Neuronal stem cell (in vitro differentiated cells): Measurements from ENCODE around the gene SPRY2.
A peak's percentile ranks its signal among the peaks of the same experiment; 100 is the strongest.

Experiments
- DNase-seq: peaks from one replicate; pipeline ENCODE4 v3.0.0-alpha.2; 2013; ENCODE audit warnings: low spot score
- H2AFZ ChIP-seq: one replicate; pipeline ENCODE4 v1.6.1; 2013; ENCODE audit warnings: mild to moderate bottlenecking, low read length, inconsistent platforms
- H2AK5ac ChIP-seq: 2 replicates; pipeline ENCODE4 v1.6.1; 2013; ENCODE audit warnings: low read depth, mild to moderate bottlenecking, inconsistent platforms, low read length, moderate library complexity, mixed read lengths
- H2BK120ac ChIP-seq: 2 replicates; pipeline ENCODE4 v1.6.1; 2013; ENCODE audit warnings: low read depth, mild to moderate bottlenecking, inconsistent platforms, low read length, moderate library complexity, mixed read lengths
- H2BK12ac ChIP-seq: one replicate; pipeline ENCODE4 v1.6.1; 2013; ENCODE audit warnings: low read length, inconsistent platforms
- H2BK15ac ChIP-seq: 2 replicates; pipeline ENCODE4 v1.6.1; 2013; ENCODE audit warnings: mild to moderate bottlenecking, low read length, inconsistent platforms, mixed read lengths
- H2BK5ac ChIP-seq: one replicate; pipeline ENCODE4 v1.6.1; 2013; ENCODE audit warnings: inconsistent platforms, mild to moderate bottlenecking, low read length, moderate library complexity
- H3K14ac ChIP-seq: one replicate; pipeline ENCODE4 v1.6.1; 2013; ENCODE audit warnings: low read length, inconsistent platforms
- H3K18ac ChIP-seq: 2 replicates; pipeline ENCODE4 v1.6.1; 2013; ENCODE audit warnings: low read length, inconsistent platforms
- H3K23ac ChIP-seq: 2 replicates; pipeline ENCODE4 v1.6.1; 2013; ENCODE audit warnings: low read depth, mild to moderate bottlenecking, mixed read lengths, low read length, inconsistent platforms; ENCODE audit not compliant: poor library complexity
- H3K27ac ChIP-seq: replicated peaks from 3 replicates; pipeline ENCODE4 v1.5.1; 2013; ENCODE audit warnings: low read length, inconsistent platforms
- H3K27me3 ChIP-seq, 3 experiments: 2 replicates each; pipeline ENCODE4 v1.6.1; 2013; ENCODE audit warnings: low read length in 3 of 3, mild to moderate bottlenecking in 2 of 3, inconsistent platforms in 1 of 3, low read depth in 1 of 3, mixed read lengths in 1 of 3, moderate library complexity in 1 of 3; ENCODE audit not compliant: control insufficient read depth in 3 of 3, insufficient read depth in 3 of 3
- H3K36me3 ChIP-seq, 2 donors: replicated peaks in 1 of 2; 2 replicates each; pipeline ENCODE4 v1.6.1; 2013; ENCODE audit warnings: low read length in 2 of 2; ENCODE audit not compliant: control insufficient read depth in 2 of 2, insufficient read depth in 2 of 2
- H3K4ac ChIP-seq: 2 replicates; pipeline ENCODE4 v1.6.1; 2013; ENCODE audit warnings: inconsistent platforms, mild to moderate bottlenecking, low read length, moderate library complexity
- H3K4me1 ChIP-seq, 2 donors: 1 replicate in 1 of 2; 2 replicates in 1 of 2; pipeline ENCODE4 v1.6.1; 2013; ENCODE audit warnings: low read length in 2 of 2, low read depth in 1 of 2; ENCODE audit not compliant: control insufficient read depth in 2 of 2, insufficient read depth in 1 of 2
- H3K4me2 ChIP-seq: one replicate; pipeline ENCODE4 v1.6.1; 2013; ENCODE audit warnings: mild to moderate bottlenecking, low read length, inconsistent platforms; ENCODE audit not compliant: insufficient read depth, poor library complexity, severe bottlenecking
- H3K4me3 ChIP-seq, 2 donors: 2 replicates each; pipeline ENCODE4 v1.5.1; 2013; ENCODE audit warnings: low read length in 2 of 2, mild to moderate bottlenecking in 2 of 2, inconsistent platforms in 1 of 2, moderate library complexity in 1 of 2
- H3K79me1 ChIP-seq: one replicate; pipeline ENCODE4 v1.6.1; 2013; ENCODE audit warnings: low read depth, mild to moderate bottlenecking, inconsistent platforms, low read length, moderate library complexity
- H3K9ac ChIP-seq: one replicate; pipeline ENCODE4 v1.6.1; 2013; ENCODE audit warnings: mild to moderate bottlenecking, low read depth, low read length, inconsistent platforms; ENCODE audit not compliant: poor library complexity
- H3K9me3 ChIP-seq, 2 donors: replicated peaks in 1 of 2; 2 replicates each; pipeline versions ENCODE3 to v1.6.1; 2013; ENCODE audit warnings: low read length in 2 of 2, mild to moderate bottlenecking in 2 of 2, inconsistent platforms in 1 of 2, low read depth in 1 of 2, mixed read lengths in 1 of 2, moderate library complexity in 1 of 2; ENCODE audit not compliant: control insufficient read depth in 2 of 2, insufficient read depth in 1 of 2
- H4K8ac ChIP-seq: one replicate; pipeline ENCODE4 v1.6.1; 2013; ENCODE audit warnings: low read depth, mild to moderate bottlenecking, inconsistent platforms, low read length, moderate library complexity
- H4K91ac ChIP-seq: one replicate; pipeline ENCODE4 v1.6.1; 2013; ENCODE audit warnings: low read length, low read depth, mild to moderate bottlenecking, inconsistent platforms; ENCODE audit not compliant: poor library complexity
- WGBS, 2 donors: extraction: QIAGEN DNeasy Blood & Tissue Kit; methylation state at CpG; one replicate each; pipeline ENCODE4 v1.1.7; 2013; ENCODE audit warnings: missing lambda C conversion rate in 2 of 2, mixed read lengths in 1 of 2; ENCODE audit not compliant: insufficient read length in 2 of 2, insufficient replicate concordance in 1 of 2; ENCODE audit errors: extremely low coverage in 2 of 2; 5-methylcytosine and 5-hydroxymethylcytosine counted together

The SPRY2 gene

GRCh38 chr13:80376554-80376953 is 35.6 kb upstream of the SPRY2 start:
- no peak for DNase-seq
- Histone ChIP-seq H3K4me2 (no peak overlapping the region), H3K27me3 (no peaks in the 10 kb centered on the region), H3K18ac (no peak overlapping the region), H3K14ac (no peak overlapping the region), H2AFZ (no peak overlapping the region), H3K27ac (no peak overlapping the region), H3K9me3 (peaks cover 0 to 6% of the 10 kb centered on the region in 2 donors), H3K4me3 (no peak overlapping the region), H3K9ac (no peak overlapping the region), H2BK5ac (no peak overlapping the region), H3K79me1 (no peaks in the 10 kb centered on the region), H3K4me1 (peaks cover 0 to 6% of the 10 kb centered on the region in 2 donors), H3K36me3 (no peaks in the 10 kb centered on the region), H3K23ac (no peak overlapping the region), H4K91ac (no peak overlapping the region), H2BK120ac (no peak overlapping the region), H4K8ac (no peak overlapping the region), H2BK12ac (no peak overlapping the region), H3K4ac (no peak overlapping the region), H2BK15ac (no peak overlapping the region), H2AK5ac (no peak overlapping the region)
- no CpG with 5 or more reads among the region's 1 CpG for WGBS, 2 donors

- no peak overlapping the region for H3K4me2 ChIP-seq
- no CpG with 5 or more reads among the region's 2 CpGs for WGBS, 2 donors
Measured at GRCh38 chr13:80374901-80375300, 34.0 kb upstream of the SPRY2 start.

GRCh38 chr13:80374444-80374843 is 33.5 kb upstream of the SPRY2 start:
- WGBS, 2 donors, result no CpG with 5 or more reads among the region's 5 CpGs
- Histone ChIP-seq H3K27ac (no peak overlapping the region), H2BK15ac (no peak overlapping the region), H3K36me3 (no peaks in the 10 kb centered on the region), H3K79me1 (no peaks in the 10 kb centered on the region), H3K23ac (no peak overlapping the region), H2BK12ac (no peak overlapping the region), H4K91ac (no peak overlapping the region), H3K14ac (no peak overlapping the region), H2BK120ac (no peak overlapping the region), H2AFZ (peak overlapping the region; percentile 32), H4K8ac (no peak overlapping the region), H3K27me3 (no peaks in the 10 kb centered on the region), H3K9me3 (peaks cover 0 to 14% of the 10 kb centered on the region in 2 donors), H2BK5ac (no peak overlapping the region), H3K18ac (no peak overlapping the region), H3K4me3 (no peak overlapping the region), H3K9ac (no peak overlapping the region), H2AK5ac (no peak overlapping the region), H3K4ac (no peak overlapping the region), H3K4me2 (no peak overlapping the region), H3K4me1 (peaks cover 0 to 11% of the 10 kb centered on the region in 2 donors)
- no peak for DNase-seq

More at GRCh38 chr13:80374901-80375300, 34.0 kb upstream of the SPRY2 start:
- Histone ChIP-seq H2AFZ (no peak overlapping the region), H3K14ac (no peak overlapping the region), H2BK120ac (no peak overlapping the region), H3K27ac (no peak overlapping the region), H3K4me3 (no peak overlapping the region), H3K18ac (no peak overlapping the region), H2BK15ac (no peak overlapping the region), H3K23ac (no peak overlapping the region), H2BK5ac (no peak overlapping the region), H3K4me1 (peaks cover 0 to 11% of the 10 kb centered on the region in 2 donors), H2BK12ac (no peak overlapping the region), H3K9me3 (peaks cover 0 to 14% of the 10 kb centered on the region in 2 donors), H3K4ac (no peak overlapping the region), H4K91ac (no peak overlapping the region), H4K8ac (no peak overlapping the region), H3K36me3 (no peaks in the 10 kb centered on the region), H2AK5ac (no peak overlapping the region), H3K79me1 (no peaks in the 10 kb centered on the region), H3K27me3 (no peaks in the 10 kb centered on the region), H3K9ac (no peak overlapping the region)
- DNase-seq, result no peak

GRCh38 chr13:80371840-80372509 is 31.0 kb upstream of the SPRY2 start:
- H2AFZ ChIP-seq, result peak overlapping the region; percentile 19
- H4K91ac ChIP-seq, result no peak overlapping the region
- no peak overlapping the region for H2BK12ac ChIP-seq
- H2BK120ac ChIP-seq, result no peak overlapping the region
- H2BK5ac ChIP-seq, result no peak overlapping the region
- WGBS, 2 donors, result no CpG with 5 or more reads among the region's 6 CpGs
- H3K4me1 ChIP-seq, result peaks cover 0 to 11% of the 10 kb centered on the region in 2 donors
- H3K36me3 ChIP-seq, result no peaks in the 10 kb centered on the region
- no peak overlapping the region for H3K23ac ChIP-seq
- no peak for DNase-seq
- peaks cover 0 to 14% of the 10 kb centered on the region in 2 donors for H3K9me3 ChIP-seq
- no peak overlapping the region for H2AK5ac ChIP-seq
- H3K27me3 ChIP-seq, result no peaks in the 10 kb centered on the region
- no peaks in the 10 kb centered on the region for H3K79me1 ChIP-seq
- no peak overlapping the region for H2BK15ac ChIP-seq
- no peak overlapping the region for H3K4me3 ChIP-seq
- H3K9ac ChIP-seq, result no peak overlapping the region
- no peak overlapping the region for H4K8ac ChIP-seq
- no peak overlapping the region for H3K14ac ChIP-seq
- H3K18ac ChIP-seq, result no peak overlapping the region
- no peak overlapping the region for H3K27ac ChIP-seq
- no peak overlapping the region for H3K4ac ChIP-seq
- H3K4me2 ChIP-seq, result no peak overlapping the region
